HG03354 (cell line): ENCODE measurements around the gene SPNS2.

Experiments
- ATAC-seq: cut with Tn5 transposase; IDR thresholded peaks from one replicate; pipeline ENCODE4 v1.9.1; 2021; ENCODE audit warnings: mild to moderate bottlenecking; ENCODE audit not compliant: unreplicated experiment, poor library complexity, severe bottlenecking

The SPNS2 gene

DNA sequence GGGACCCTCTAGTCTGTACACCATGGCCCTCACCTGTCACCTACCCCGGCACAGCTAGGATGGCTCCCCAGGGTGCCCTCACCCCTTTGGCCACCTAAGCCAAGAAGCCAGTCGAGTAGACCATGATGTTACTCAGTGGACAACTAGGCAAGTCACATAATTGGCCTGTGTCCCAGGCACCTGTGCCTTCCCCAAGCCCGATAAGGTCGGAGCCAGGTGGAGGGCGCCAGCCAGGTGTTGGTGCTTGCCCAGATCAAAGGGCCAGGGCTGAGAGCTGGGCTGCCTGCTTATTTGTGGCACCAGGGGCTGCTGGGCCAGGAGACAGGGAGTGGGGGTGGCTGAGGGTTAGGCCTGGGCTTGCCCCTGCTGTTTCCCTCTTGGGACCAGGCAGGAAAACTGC is 16.8 kb downstream of the SPNS2 start:
- no peak for ATAC-seq

DNA sequence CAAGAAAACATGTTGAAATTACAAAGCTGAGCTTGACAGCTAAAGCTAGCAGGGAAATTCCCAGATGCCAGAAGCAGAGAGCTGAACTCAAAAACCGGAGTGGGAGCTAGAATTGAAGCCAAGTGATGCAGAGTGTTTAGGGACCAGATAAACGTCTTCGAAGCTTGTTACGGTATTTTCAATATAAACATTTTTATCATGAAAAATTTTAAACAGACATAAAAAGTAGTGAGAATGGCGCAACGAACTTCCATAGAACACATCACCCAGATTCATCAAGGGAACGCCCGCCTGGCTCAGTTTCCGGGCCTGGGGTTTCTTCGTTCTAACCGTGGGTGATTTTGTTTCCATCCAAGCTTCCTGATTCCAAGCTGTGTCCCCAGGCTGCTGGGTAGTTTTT is 18.1 kb downstream of the SPNS2 start:
- no peak for ATAC-seq

DNA sequence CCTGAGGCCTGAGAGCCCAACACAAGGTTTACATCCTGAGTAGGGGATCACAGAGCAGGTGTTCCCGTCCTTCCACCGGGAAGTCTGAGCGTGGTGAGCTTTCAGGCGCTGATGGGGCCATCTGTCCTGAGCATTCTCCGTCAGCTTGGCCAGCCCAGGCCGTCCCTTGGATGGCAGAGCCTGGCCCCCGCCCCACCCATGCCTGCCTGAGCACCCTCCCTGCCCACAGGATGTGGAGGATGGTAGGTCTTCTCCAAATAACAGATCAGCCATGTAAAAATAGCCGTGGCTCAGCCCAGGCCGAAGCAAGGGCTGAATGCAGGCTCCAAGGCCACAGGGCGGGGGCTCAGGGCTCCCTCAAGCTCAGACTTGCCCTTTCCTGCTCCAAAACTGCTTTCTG is 20.2 kb downstream of the SPNS2 start:
- ATAC-seq: no peak

DNA sequence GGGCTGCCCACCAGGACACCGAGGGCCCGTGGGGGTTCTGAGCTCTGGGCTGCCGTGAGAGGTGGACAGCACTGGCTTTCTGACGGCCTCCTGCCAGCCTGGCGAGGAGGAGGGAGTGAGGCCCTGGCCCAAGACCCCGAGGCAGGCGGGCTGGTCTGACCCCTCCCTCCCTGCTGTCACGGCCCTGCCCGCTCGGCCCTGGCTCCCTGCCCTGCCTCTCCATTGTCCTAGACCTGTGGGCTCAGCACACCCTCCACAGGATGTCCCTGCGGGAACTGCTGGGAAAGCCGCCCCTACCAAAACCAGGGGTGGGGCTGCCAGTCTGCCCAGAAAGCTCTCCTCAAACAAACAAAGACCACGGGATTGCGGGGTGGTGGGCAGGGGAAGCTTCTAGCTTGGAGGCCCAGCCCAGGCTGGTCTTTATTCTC is 20.7 kb downstream of the SPNS2 start:
- ATAC-seq: no peak

DNA sequence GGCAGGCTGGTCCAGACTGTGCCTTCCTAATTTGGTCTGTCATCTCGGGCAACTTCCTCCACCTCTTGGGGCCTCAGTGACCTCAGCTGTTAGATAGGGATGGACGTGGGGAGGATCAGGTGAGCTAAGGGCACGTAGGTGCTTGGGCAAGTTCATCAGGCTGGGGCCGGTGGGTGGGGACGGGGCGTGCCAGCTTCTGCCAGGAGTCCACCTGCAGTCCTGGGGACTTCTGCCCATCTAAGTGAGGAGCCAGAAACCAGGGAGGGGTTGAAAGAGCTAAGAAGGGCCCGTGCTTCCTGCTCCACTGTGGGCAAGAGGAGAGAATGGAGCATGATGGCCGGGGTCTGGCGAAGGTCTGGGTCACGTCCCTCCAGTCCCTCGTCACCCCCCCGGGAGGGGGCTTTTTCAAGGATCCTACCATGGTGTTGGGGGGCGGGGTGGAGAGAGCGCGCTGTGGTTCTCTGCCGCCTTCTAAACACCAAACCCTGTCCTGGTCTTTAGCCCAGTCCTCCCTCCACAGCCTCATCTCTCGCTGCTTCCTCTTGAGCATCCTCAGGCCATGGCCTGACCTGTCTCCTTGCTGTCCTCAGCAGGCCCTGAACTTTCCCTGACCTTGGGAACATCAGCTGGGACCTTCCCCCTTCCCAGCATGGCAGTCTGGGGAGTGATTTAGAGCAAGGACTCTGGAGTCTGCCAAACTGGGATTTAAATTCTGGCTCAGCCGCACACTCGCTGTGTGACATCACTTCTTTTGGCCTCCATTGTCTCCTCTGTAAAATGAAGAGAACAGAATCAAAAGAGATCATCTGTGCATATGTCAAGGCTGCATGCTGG is 21.6 kb downstream of the SPNS2 start:
- no peak for ATAC-seq

DNA sequence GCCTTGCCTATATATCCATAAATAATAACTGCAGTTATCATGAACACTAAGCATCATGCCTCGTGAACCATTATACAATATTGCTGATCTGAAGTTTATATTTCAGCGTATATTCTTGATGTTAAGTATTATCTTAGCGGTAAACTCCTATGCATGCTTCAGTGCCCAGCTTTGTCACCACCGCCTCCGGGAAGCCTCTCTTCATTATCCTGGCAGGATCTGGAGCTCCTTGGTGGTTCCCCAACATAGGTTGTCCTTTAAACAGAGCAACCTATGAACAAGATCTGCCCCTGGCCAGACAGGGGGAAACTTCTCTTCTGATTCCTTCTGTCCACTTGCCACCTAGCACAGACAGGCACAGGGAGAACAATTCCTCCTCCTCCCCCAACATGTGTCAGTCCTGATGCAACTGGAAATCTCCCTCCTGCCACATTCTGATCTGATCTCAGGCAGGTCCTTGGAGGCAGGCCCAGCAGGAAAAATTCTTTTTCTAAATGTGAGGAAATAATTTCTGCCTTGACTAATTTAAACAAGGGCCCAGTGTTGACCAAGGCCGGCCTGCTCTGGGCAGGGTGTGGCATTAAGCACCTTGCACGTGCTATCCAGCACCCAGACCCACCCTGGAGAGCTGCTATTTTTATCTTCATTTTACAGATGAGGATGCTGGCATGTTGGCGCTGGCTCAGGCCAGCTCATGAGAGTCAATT is 22.4 kb downstream of the SPNS2 start:
- no peak for ATAC-seq

DNA sequence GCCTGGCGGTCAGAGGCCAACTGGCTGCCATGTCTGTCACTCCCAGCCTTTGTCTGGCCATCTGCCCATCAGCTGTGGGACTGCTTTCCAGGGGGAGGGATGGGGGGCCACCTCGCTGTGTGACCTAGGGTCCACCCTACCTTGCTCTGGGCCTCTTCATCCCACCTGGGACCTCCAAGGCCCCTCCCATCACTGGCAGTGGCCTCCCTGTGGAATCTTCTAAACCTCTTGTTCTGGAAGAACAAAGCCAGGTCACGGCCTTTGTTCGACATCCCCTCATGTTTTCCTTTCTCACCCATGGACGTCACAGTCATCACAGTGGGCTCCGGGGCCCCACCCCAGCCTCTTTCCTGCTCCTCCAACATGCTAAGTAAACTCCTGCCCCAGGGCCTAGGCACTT is 24.0 kb downstream of the SPNS2 start:
- no peak for ATAC-seq

DNA sequence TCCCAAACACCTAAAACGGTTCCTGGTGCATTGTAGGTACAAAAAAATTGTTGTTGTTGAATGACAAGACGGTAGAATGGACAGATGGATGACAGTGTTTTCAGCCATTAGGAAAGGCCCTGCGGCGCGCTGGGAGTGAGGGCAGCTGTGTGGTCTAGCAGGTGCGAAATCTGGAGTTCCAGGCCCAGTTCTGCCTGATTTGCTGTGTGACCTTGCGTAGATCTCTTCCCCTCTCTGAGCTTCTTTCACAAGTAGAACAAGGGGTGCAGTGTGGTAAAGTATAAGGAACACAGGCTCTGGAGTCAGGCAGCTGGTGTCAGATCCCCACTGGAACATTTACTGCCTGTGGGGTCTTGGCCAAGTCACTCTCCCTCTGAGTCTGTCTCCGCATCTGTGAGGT is 25.3 kb downstream of the SPNS2 start:
- ATAC-seq: no peak

DNA sequence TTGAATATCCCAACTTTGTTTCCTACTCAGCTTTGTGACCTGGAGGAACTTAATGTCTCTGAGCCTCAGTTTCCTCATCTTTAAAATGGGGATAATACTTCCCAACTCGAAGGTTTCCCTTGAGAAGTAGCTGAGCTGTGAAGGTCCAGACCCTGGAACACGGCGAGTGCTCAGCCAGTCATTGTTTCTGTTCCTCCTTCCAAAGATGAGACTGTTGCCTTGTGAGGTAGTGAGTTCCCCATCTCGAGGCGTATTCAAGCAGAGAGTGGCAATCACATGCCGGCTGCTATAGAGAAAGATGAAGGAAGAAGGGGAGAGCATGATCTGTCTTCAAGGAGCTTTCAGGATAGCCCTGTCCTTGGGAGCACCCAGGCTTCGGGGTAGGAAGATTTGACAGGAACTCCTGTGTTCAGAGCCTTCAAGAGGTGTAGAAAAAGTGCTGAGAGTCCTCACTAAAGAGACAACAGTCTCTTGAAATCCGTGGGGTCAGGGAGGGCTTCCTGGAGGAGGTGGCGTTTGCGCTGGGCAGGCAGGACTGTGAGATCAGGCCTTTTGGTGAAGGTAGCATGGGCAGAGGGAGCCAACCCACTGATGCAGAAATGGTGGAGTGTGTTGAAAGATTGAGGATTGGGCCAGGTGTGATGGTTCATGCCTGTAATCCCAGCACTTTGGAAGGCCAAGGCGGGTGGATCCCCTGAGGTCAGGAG is 27.2 kb downstream of the SPNS2 start:
- no peak for ATAC-seq

DNA sequence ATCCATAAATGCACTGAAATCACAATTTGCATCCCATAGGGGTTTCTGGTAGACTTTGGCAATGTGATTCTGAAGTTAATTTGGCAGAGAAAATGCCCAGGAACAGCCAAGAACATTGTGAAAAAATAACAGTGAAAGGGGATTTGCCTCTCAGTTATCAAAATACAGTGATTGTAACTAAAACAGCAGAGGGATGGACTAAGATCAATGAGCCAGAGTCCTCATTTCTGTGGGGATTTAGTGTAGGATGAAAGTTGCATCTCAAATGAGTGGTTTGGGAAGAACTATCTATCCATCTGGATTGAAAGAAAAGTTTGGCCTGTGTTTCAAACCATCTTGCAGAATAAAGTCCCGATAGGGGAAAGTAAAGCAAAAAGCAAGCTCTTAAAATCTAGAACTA is 28.5 kb downstream of the SPNS2 start:
- no peak for ATAC-seq

DNA sequence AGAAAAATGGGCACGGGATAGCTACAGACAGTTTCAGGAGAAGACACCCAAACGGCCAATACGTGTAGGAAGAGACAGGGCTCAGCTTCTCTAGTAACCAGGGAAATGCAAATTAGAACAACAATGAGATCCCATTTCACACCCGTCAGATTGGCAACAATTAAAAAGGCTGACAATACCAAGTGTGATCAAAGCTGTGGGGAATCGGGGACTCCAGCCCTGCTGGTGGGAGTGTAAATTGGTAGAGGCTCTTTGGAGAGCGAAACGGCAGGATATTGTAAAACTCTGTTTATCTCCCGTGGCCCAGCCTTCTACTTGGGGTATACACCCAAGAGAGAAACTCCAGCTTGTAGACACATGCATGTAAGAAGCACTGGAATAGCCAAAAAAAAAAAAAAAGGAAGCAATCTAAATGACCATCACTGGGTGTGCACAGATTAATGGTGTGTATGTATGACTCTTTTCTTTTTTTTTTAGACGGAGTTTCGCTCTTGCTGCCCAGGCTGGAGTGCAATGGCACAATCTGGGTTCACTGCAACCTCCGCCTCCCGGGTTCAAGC is 29.0 kb downstream of the SPNS2 start:
- no peak for ATAC-seq

DNA sequence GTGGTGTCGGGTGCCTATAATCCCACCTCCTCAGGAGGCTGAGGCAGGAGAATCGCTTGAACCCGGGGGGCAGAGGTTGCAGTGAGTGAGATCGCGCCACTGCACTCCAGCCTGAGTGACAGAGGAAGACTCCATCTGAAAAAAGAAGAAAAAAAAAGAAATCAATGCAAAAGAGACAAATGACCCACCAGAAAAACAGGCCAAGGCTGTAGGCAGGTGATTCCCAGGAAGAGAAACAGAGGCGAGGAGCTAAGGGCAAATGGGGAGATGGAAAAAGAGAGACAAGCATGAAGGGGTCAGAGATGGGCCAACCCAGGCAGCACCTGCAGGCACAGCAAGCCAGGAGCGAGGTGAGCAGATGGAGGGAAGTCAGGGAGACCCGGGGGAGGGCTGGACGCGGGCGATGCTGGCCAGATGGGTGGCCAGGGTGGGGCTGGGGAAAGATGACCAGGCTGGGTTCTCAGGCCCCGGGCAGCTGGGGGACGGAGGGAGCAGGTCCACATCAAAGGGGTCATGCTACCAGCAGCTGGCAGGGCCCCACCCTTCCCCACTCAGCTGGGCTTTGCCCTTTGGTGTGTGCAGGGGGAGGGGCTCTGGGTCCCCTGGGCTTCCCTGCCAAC is 31.0 kb downstream of the SPNS2 start:
- no peak for ATAC-seq

DNA sequence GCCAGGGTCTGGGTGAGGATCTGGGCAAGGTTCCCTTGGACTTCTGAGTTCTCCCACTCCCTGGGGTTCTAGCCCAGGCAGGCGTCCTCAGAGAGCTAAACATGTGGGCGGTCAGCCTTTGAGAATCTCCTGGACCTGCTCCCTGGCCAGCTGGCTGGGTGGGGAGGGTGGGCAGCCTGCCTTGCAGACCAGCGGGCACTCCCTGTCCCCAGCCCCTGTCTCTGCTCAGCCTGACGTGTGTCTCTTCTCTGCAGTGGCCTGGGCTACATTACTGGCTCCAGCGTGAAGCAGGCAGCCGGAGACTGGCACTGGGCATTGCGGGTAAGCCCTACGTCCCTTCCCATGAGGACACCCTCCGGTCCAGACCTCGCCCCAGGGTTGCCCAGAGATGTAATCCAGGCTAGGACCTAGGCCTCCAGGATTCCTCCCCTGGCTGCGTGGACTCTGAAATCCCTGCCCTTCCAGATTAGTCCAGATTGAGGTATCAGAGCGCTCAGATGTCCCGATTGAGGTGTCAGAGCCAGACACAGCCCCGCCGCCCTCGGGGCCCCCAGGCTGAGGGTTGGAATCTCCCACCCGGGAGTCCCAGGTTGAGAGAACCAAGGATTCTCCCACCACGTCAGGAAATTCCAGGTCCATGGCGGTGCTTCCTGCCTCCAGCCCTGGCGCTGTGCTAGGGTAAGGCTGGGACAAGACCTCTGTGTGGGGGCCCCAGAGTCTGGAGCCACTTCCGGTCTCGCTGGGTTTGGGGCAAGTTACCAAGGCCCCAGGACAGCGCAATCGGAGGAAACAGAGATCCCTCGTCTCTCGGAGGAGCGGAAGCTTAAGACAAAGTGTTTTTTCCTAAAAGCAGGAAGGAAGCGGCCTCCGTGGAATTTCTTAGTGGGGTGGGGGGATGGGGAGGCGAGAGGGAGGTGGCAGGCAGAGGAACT is 32.4 kb downstream of the SPNS2 start:
- ATAC-seq: no peak

DNA sequence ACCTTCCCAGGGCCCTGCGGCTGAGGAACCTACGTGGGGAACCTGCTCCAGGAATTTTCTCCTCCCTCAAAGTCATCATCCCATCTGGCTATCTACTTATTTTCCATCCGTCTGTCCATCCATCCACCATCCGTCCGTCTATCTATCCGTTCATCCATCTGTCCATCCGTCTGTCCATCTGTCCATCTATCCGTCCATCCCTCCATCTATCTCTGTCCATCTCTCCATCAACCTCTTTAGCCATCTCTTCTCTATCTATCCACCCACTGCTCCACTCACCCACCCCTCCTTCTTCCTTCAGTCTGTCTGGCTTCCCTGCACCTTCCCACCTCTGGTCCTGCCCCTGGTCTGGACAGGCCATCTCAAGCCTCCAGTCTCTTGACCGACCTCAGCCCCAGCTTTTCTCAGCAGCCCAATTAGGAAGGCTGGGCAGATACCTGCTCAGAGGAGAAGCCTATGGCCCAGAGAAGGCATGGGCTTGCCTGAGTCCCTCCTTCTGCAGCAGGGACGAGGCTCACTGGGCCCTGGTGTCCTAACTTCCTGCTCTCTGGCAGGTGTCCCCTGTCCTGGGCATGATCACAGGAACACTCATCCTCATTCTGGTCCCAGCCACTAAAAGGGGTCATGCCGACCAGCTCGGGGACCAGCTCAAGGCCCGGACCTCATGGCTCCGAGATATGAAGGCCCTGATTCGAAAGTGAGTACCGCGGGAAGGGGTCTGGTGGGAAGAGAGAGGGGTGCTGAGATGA is 33.5 kb downstream of the SPNS2 start:
- ATAC-seq: no peak

DNA sequence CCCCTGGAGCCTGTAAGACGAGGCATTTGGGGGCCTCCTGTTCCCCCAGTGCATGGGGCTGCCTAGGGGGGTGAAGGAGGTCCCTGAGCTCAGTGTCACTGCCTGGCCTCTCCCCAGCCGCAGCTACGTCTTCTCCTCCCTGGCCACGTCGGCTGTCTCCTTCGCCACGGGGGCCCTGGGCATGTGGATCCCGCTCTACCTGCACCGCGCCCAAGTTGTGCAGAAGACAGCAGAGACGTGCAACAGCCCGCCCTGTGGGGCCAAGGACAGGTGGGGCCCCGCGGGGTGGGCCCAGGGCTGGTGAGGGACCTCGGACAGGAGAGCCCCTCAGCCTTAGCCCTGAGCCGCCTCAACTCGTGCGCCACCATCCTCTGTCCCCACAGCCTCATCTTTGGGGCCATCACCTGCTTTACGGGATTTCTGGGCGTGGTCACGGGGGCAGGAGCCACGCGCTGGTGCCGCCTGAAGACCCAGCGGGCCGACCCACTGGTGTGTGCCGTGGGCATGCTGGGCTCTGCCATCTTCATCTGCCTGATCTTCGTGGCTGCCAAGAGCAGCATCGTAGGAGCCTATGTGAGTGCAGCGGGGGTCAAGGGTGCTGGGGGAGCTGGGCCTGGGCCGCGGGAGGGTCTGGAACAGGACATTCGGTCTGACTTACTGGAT is 34.3 kb downstream of the SPNS2 start:
- ATAC-seq: no peak

DNA sequence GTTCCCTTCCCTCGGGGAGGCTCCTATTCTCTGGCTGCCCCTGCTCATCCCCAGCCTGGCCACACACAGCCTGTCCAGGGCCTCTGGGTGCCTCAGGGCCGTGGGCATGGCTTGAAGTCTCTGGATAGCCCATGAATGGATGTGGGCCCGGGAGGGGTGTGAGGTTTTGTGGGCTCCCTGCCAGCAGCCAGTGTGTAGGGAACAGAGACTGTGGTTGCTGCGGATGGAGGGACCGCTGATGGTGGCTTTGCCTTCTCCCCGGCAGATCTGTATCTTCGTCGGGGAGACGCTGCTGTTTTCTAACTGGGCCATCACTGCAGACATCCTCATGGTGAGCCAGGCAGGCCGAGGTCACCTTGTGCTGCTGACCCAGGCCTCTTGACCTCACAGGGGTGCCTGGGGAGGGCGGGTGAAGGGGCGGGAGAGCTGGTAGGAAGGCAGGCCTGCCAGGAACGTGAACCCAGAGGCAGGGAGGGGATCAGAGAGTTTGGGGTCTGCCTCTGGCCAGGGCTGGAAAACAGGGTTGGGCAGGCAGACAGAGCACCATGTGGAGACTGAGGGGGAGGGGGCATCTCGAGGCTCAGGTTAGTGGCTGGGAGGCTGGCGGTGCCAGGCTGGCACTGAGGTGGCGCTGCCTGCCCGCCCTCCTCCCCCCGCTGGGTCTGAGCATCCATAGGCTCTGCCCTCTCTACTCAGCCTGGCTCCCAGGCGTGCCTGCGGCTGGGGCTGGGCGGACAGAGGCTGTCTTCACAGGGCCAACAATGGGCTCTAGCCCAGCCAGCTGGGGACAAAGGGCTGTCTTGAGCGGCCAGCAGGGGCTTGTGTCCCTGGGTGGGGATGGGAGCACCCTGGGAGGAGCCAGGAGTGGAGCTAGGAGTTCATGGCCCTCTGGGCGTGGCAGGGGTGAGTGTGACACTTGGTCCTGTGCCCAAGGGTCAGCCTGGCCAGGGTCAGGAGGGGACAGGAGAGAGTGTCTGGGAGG is 35.1 kb downstream of the SPNS2 start:
- ATAC-seq: no peak

DNA sequence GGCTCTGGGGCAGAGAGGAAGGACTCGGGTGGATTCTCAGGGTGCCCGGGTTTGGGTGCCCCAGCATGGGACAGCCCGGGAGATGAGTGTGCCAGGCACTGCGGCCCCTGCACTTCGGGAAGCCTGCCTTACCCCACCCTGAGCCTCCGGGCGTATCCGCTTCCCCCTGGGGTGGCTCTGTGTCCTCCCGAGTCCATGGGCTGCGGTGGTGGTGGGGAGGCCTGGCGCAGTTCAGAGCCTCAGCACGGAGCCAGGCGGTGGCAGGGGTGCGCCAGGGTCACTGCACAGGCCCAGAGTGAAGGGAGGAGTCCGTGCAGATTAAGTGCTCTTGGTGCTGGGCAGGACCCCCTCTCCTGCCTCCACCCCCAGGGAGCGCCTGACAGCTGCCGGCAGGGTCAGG is 35.8 kb downstream of the SPNS2 start:
- no peak for ATAC-seq
